Loucy (cell line): ENCODE data around the gene HIRIP3.

Experiments
- EZH2phosphoT487 ChIP-seq: fragments of 200-600 bp; IDR thresholded peaks from 2 replicates; pipeline ENCODE4 v1.6.1; 2018; ENCODE audit warnings: antibody characterized with exemption, mild to moderate bottlenecking, moderate library complexity, borderline replicate concordance
- TF ChIP-seq, protein P1 (sequence below): fragments of 200-600 bp; sonication (generic); conservative IDR thresholded peaks from 2 replicates; pipeline ENCODE4 v1.5.1; 2014; ENCODE audit warnings: mild to moderate bottlenecking, antibody characterized with exemption, low read length

DNA sequence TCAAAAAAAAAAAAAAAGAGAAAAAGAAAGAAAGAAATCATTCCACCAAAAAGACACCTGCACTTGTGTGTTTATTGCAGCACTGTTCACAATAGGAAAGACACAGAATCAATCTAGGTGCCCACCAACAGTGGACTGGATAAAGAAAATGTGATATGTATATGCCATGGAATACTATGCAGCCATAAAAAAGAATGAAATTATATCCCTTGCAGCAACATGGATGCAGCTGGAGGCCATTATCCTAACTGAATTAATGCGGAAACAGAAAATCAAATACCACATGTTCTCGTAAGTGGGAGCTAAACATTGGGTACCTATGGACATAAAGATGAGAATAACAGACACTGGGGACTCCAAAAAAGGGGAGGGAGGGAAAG lies 21.9 kb upstream of the HIRIP3 start:
- TF ChIP-seq, protein P1, sequence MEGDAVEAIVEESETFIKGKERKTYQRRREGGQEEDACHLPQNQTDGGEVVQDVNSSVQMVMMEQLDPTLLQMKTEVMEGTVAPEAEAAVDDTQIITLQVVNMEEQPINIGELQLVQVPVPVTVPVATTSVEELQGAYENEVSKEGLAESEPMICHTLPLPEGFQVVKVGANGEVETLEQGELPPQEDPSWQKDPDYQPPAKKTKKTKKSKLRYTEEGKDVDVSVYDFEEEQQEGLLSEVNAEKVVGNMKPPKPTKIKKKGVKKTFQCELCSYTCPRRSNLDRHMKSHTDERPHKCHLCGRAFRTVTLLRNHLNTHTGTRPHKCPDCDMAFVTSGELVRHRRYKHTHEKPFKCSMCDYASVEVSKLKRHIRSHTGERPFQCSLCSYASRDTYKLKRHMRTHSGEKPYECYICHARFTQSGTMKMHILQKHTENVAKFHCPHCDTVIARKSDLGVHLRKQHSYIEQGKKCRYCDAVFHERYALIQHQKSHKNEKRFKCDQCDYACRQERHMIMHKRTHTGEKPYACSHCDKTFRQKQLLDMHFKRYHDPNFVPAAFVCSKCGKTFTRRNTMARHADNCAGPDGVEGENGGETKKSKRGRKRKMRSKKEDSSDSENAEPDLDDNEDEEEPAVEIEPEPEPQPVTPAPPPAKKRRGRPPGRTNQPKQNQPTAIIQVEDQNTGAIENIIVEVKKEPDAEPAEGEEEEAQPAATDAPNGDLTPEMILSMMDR, result no peak
- no peak for TF ChIP-seq EZH2phosphoT487
